H1 (cell line): ENCODE measurements around the gene DMXL2. TPM values are rescaled to one million over a fixed set of nuclear protein-coding genes. Genes with fewer than 3 reads are reported as not detected.

Source experiments
- CTCF ChIA-PET: fragments of 300-600 bp; sonication (Branson Sonifier 250); formaldehyde crosslinking; loops from one replicate; lab custom pipeline; 2021; ENCODE audit not compliant: partially characterized antibody; lab: Charles Lee
- POLR2A ChIA-PET: fragments of 300-600 bp; sonication (Branson Sonifier 250); formaldehyde crosslinking; loops from one replicate; lab custom pipeline; 2021; ENCODE audit warnings: inconsistent platforms; ENCODE audit not compliant: partially characterized antibody; lab: Charles Lee
- DNase-seq, 2 experiments: peaks; one replicate each; pipeline versions ENCODE4 v3.0.0 to v3.0.0-alpha.2; 2010 to 2022; ENCODE audit warnings: low spot score in 2 of 2, low read depth in 1 of 2, mixed read lengths in 1 of 2
- FAIRE-seq: peaks from 2 replicates; lab custom pipeline; 2011; peaks lifted over from hg19 to GRCh38; lab: Jason Lieb, UNC
- H2AFZ ChIP-seq: 2 replicates; pipeline ENCODE4 v1.8.1; 2012; ENCODE audit warnings: low read length, inconsistent platforms
- H2AK5ac ChIP-seq: 2 replicates; pipeline ENCODE4 v1.6.1; 2013; ENCODE audit warnings: low read depth, low read length
- H2BK120ac ChIP-seq: replicated peaks from 2 replicates; pipeline ENCODE3; 2013; ENCODE audit warnings: low read depth, low read length, inconsistent platforms
- H2BK12ac ChIP-seq: 2 replicates; pipeline ENCODE4 v1.6.1; 2013; ENCODE audit warnings: low read depth, low read length
- H2BK15ac ChIP-seq: 2 replicates; pipeline ENCODE4 v1.6.1; 2013; ENCODE audit warnings: low read length
- H2BK20ac ChIP-seq: 2 replicates; pipeline ENCODE4 v1.6.1; 2013; ENCODE audit warnings: low read length
- H2BK5ac ChIP-seq: 2 replicates; pipeline ENCODE4 v1.6.1; 2013; ENCODE audit warnings: low read depth, low read length
- H3K14ac ChIP-seq: 2 replicates; pipeline ENCODE4 v1.6.1; 2013; ENCODE audit warnings: inconsistent platforms; ENCODE audit not compliant: insufficient read length
- H3K18ac ChIP-seq: 2 replicates; pipeline ENCODE4 v1.6.1; 2013; ENCODE audit warnings: low read length; ENCODE audit errors: extremely low read depth
- H3K23ac ChIP-seq: 2 replicates; pipeline ENCODE4 v1.6.1; 2013; ENCODE audit warnings: inconsistent platforms; ENCODE audit not compliant: insufficient read length
- H3K23me2 ChIP-seq: 2 replicates; pipeline ENCODE4 v1.6.1; 2013; ENCODE audit warnings: low read depth, low read length
- H3K27ac ChIP-seq: 2 replicates; pipeline ENCODE4 v1.6.1; 2011; ENCODE audit warnings: low read depth, low read length, inconsistent platforms
- H3K27me3 ChIP-seq, 4 experiments: replicated peaks in 1 of 4; 1 replicate in 1 of 4; 2 replicates in 3 of 4; pipeline versions ENCODE4 v1.6.1 to v1.8.1; 2011 to 2013; ENCODE audit warnings: low read length in 3 of 4, mild to moderate bottlenecking in 3 of 4, inconsistent platforms in 2 of 4, mixed read lengths in 2 of 4, moderate library complexity in 1 of 4; ENCODE audit not compliant: control insufficient read depth in 3 of 4, insufficient read depth in 3 of 4; ENCODE audit errors: extremely low read depth in 1 of 4
- H3K36me3 ChIP-seq, 4 experiments: 2 replicates each; pipeline versions ENCODE4 v1.6.1 to v1.8.1; 2011 to 2013; ENCODE audit warnings: mild to moderate bottlenecking in 4 of 4, low read length in 3 of 4, moderate library complexity in 2 of 4, control low read depth in 1 of 4, inconsistent platforms in 1 of 4; ENCODE audit not compliant: insufficient read depth in 4 of 4, control insufficient read depth in 2 of 4
- H3K4ac ChIP-seq: replicated peaks from 2 replicates; pipeline ENCODE3; 2013; ENCODE audit warnings: low read length, low read depth, mixed read lengths, inconsistent platforms; ENCODE audit not compliant: insufficient read length
- H3K4me1 ChIP-seq, 4 experiments: replicated peaks in 1 of 4; 1 replicate in 1 of 4; 2 replicates in 3 of 4; pipeline versions ENCODE4 v1.6.1 to v1.8.1; 2011 to 2013; ENCODE audit warnings: low read length in 3 of 4, inconsistent platforms in 2 of 4, mixed read lengths in 1 of 4; ENCODE audit not compliant: insufficient read depth in 4 of 4, control insufficient read depth in 3 of 4
- H3K4me2 ChIP-seq, 2 experiments: 2 replicates each; pipeline versions ENCODE4 v1.6.1 to v1.8.1; 2011 to 2013; ENCODE audit warnings: low read depth in 2 of 2, low read length in 2 of 2, control low read depth in 1 of 2, inconsistent platforms in 1 of 2, mild to moderate bottlenecking in 1 of 2; ENCODE audit not compliant: insufficient read depth in 1 of 2
- H3K4me3 ChIP-seq, 4 experiments: fragments of 200-600, 300-600 bp in 1 of 4; sonication (generic), shearing (Covaris generic), sonication (Bioruptor Twin) in 1 of 4; 2 replicates each; pipeline versions ENCODE4 v1.5.1 to v1.8.1; 2011 to 2016; ENCODE audit warnings: low read length in 4 of 4, low read depth in 3 of 4, control low read depth in 2 of 4, inconsistent platforms in 2 of 4, mild to moderate bottlenecking in 2 of 4, mixed read lengths in 1 of 4, moderate library complexity in 1 of 4; ENCODE audit not compliant: insufficient read depth in 2 of 4; ENCODE audit errors: extremely low read depth in 1 of 4
- H3K56ac ChIP-seq: replicated peaks from 2 replicates; pipeline ENCODE3; 2013; ENCODE audit warnings: low read depth, mild to moderate bottlenecking, mixed read lengths, low read length, inconsistent platforms; ENCODE audit not compliant: insufficient read length
- H3K79me1 ChIP-seq: 2 replicates; pipeline ENCODE4 v1.6.1; 2013; ENCODE audit warnings: low read depth, low read length, control low read depth
- H3K79me2 ChIP-seq, 2 experiments: 2 replicates each; pipeline versions ENCODE4 v1.6.1 to v1.8.1; 2012 to 2013; ENCODE audit warnings: low read length in 2 of 2, mild to moderate bottlenecking in 2 of 2, inconsistent platforms in 1 of 2; ENCODE audit not compliant: insufficient read depth in 2 of 2, control insufficient read depth in 1 of 2
- H3K9ac ChIP-seq, 4 experiments: replicated peaks in 1 of 4; 1 replicate in 1 of 4; 2 replicates in 3 of 4; pipeline versions ENCODE4 v1.6.1 to v1.8.1; 2011 to 2013; ENCODE audit warnings: low read depth in 3 of 4, low read length in 3 of 4, control low read depth in 2 of 4, mild to moderate bottlenecking in 2 of 4, moderate library complexity in 2 of 4, inconsistent platforms in 1 of 4; ENCODE audit errors: extremely low read depth in 1 of 4
- H3K9me3 ChIP-seq, 2 experiments: 2 replicates each; pipeline versions ENCODE4 v1.6.1 to v1.8.1; 2012 to 2013; ENCODE audit warnings: mild to moderate bottlenecking in 2 of 2, moderate library complexity in 2 of 2, control low read depth in 1 of 2, inconsistent platforms in 1 of 2, low read depth in 1 of 2, low read length in 1 of 2, mixed read lengths in 1 of 2; ENCODE audit not compliant: insufficient read depth in 2 of 2
- H4K20me1 ChIP-seq, 2 experiments: replicated peaks in 1 of 2; 2 replicates each; pipeline versions ENCODE3 to v1.8.1; 2011 to 2013; ENCODE audit warnings: inconsistent platforms in 2 of 2, low read length in 2 of 2, mild to moderate bottlenecking in 1 of 2; ENCODE audit not compliant: insufficient read depth in 2 of 2, control insufficient read depth in 1 of 2
- H4K5ac ChIP-seq: 2 replicates; pipeline ENCODE4 v1.6.1; 2013; ENCODE audit warnings: low read length, low read depth, mixed read lengths, inconsistent platforms; ENCODE audit not compliant: insufficient read length
- H4K8ac ChIP-seq: 2 replicates; pipeline ENCODE4 v1.8.0; 2013; ENCODE audit warnings: mild to moderate bottlenecking, moderate library complexity, low read length, inconsistent platforms; ENCODE audit not compliant: insufficient read depth; ENCODE audit errors: extremely low read depth
- H4K91ac ChIP-seq: replicated peaks from 2 replicates; pipeline ENCODE3; 2013; ENCODE audit warnings: low read length, mixed read lengths, inconsistent platforms; ENCODE audit not compliant: insufficient read length
- BCL11A ChIP-seq, 2 experiments: IDR thresholded peaks; one replicate each; pipeline ENCODE4 v1.6.1; 2011; ENCODE audit warnings: low read depth in 2 of 2, low read length in 2 of 2, mild to moderate bottlenecking in 2 of 2
- CTBP2 ChIP-seq: IDR thresholded peaks from 2 replicates; pipeline ENCODE4 v1.7.0; 2011; ENCODE audit warnings: borderline replicate concordance, mild to moderate bottlenecking, moderate library complexity, mixed read lengths, low read length; ENCODE audit not compliant: insufficient read depth, insufficient read length
- CTCF ChIP-seq, 3 experiments: IDR thresholded peaks; 1 replicate in 2 of 3; 2 replicates in 1 of 3; pipeline versions ENCODE4 v1.5.1 to v1.6.1; 2011; ENCODE audit warnings: low read length in 3 of 3, mild to moderate bottlenecking in 3 of 3, inconsistent platforms in 2 of 3, low read depth in 1 of 3, moderate library complexity in 1 of 3; ENCODE audit not compliant: insufficient read depth in 1 of 3; ENCODE audit errors: control extremely low read depth in 1 of 3
- E2F6 ChIP-seq: IDR thresholded peaks from 2 replicates; pipeline ENCODE4 v1.6.1; 2012; ENCODE audit warnings: inconsistent platforms
- EGR1 ChIP-seq: IDR thresholded peaks from 2 replicates; pipeline ENCODE4 v1.6.1; 2011; ENCODE audit warnings: low read depth, low read length, borderline replicate concordance
- RFX5 ChIP-seq: IDR thresholded peaks from 2 replicates; pipeline ENCODE4 v1.6.1; 2011; ENCODE audit warnings: low read depth, low read length, improper control_type of control experiment, borderline replicate concordance
- SIX5 ChIP-seq: IDR thresholded peaks from 2 replicates; pipeline ENCODE4 v1.6.1; 2011; ENCODE audit warnings: mild to moderate bottlenecking, low read depth, low read length
- TAF1 ChIP-seq: IDR thresholded peaks from 2 replicates; pipeline ENCODE4 v1.6.1; 2011; ENCODE audit warnings: mild to moderate bottlenecking, low read depth, low read length
- TEAD4 ChIP-seq: IDR thresholded peaks from 2 replicates; pipeline ENCODE4 v1.6.1; 2012; ENCODE audit warnings: low read depth, low read length, inconsistent platforms, mixed read lengths
- USF2 ChIP-seq: IDR thresholded peaks from 2 replicates; pipeline ENCODE4 v1.6.1; 2011; ENCODE audit warnings: low read length, improper control_type of control experiment
- WGBS, 2 experiments: shearing (Covaris generic) in 1 of 2; methylation state at CpG; one replicate each; pipeline versions ENCODE4 v1.1.6 to v1.1.7; 2013 to 2015; ENCODE audit warnings: low lambda C conversion rate in 2 of 2, mixed read lengths in 2 of 2, inconsistent platforms in 1 of 2, low coverage in 1 of 2, missing lambda C conversion rate in 1 of 2; ENCODE audit not compliant: insufficient replicate concordance in 2 of 2, insufficient coverage in 1 of 2, insufficient read length in 1 of 2; ENCODE audit errors: extremely low coverage in 1 of 2, missing lambda C conversion rate in 1 of 2; 5-methylcytosine and 5-hydroxymethylcytosine counted together
- polyA plus RNA-seq, 7 experiments: library from polyadenylated mRNA; depleted of rRNA in 3 of 7; stranded (reverse) in 5 of 7; unstranded in 2 of 7; fragments of >200 nt in 5 of 7; fragments of 200-250 nt in 2 of 7; gene quantifications; 1 replicate in 5 of 7; 2 replicates in 1 of 7; 4 replicates in 1 of 7; pipeline versions ENCODE4 v1.2.1 to v1.2.3, GENCODE V29; 2011 to 2013; ENCODE audit warnings: missing spikeins in 2 of 7, mixed read lengths in 2 of 7
- total RNA-seq: library from RNA; stranded (reverse); fragmentation: NEBNext Ultra II Directional; extraction: Animal tissue kit (Norgen Biotek cat#: 25700); gene quantifications from 2 replicates; pipeline ENCODE4 v1.2.1, GENCODE V29; 2021

DMXL2 gene
- total and polyA plus RNA-seq, 2 of the 8 experiments (the other 6 are each of a cell fraction or from before 2014, with no cell fraction given): 9.5 to 10.6 TPM

- no peak overlapping the region for H3K23ac ChIP-seq
- CTCF ChIA-PET: interaction anchor here (1.3 kb wide), 1 partner anchor 90 kb away, joined by 3 read pairs; no protein-coding TSS in a partner anchor
- no peak overlapping the region for H3K4ac ChIP-seq
- POLR2A ChIA-PET: no interaction called here
- FAIRE-seq (no peak), DNase-seq (no peak)
- H3K9ac ChIP-seq: no peak overlapping the region
- no peak overlapping the region for H2AFZ ChIP-seq
- H2BK5ac ChIP-seq: no peak overlapping the region
- H4K8ac ChIP-seq: no peak overlapping the region
- H3K23me2 ChIP-seq: no peaks in the 10 kb centered on the region
- no peak overlapping the region for H2BK15ac ChIP-seq
- H3K4me3 ChIP-seq: no peak overlapping the region
- H3K4me2 ChIP-seq: no peak overlapping the region
- no peaks in the 10 kb centered on the region for H3K27me3 ChIP-seq
- H3K56ac ChIP-seq: no peak overlapping the region
- no peaks in the 10 kb centered on the region for H3K79me1 ChIP-seq
- no peak overlapping the region for H2AK5ac ChIP-seq
- no peaks in the 10 kb centered on the region for H4K20me1 ChIP-seq
- no peaks in the 10 kb centered on the region for H3K79me2 ChIP-seq
- H4K5ac ChIP-seq: no peak overlapping the region
- no peaks in the 10 kb centered on the region for H3K9me3 ChIP-seq
- no peak overlapping the region for H2BK20ac ChIP-seq
- H3K27ac ChIP-seq: no peak overlapping the region
- no peaks in the 10 kb centered on the region for H3K4me1 ChIP-seq
- no peak overlapping the region for H3K18ac ChIP-seq
- no peak for TF ChIP-seq USF2
- TF ChIP-seq EGR1: no peak
- no peak for TF ChIP-seq TAF1
- TF ChIP-seq E2F6: no peak
- no peak for TF ChIP-seq TEAD4
- no peak for TF ChIP-seq SIX5
- TF ChIP-seq RFX5: no peak
- TF ChIP-seq CTCF (IDR thresholded peaks at IDR 0.05; ENCODE audit: control extremely low read depth in 1 of 3, insufficient read depth in 1 of 3, low read depth in 1 of 3, low read length in 3 of 3): no peak
- TF ChIP-seq BCL11A (IDR thresholded peaks at IDR 0.05; ENCODE audit: low read depth in 2 of 2, low read length in 2 of 2): no peak
- no peak for TF ChIP-seq CTBP2
- TF ChIP-seq, all 59 proteins: peak for 0
- Histone ChIP-seq H4K91ac (no peak overlapping the region), H3K36me3 (no peaks in the 10 kb centered on the region), H3K14ac (no peak overlapping the region), H2BK12ac (no peak overlapping the region), H2BK120ac (no peak overlapping the region)
- 93% methylated on average over 4 of the region's 4 CpGs; no CpG with 5 or more reads in 1 of the 2 experiments for WGBS, 2 experiments
Measured at GRCh38 chr15:51492528-51492927, 130.0 kb downstream of the DMXL2 start.
